HG02981 (cell line): Measurements from ENCODE around the gene GCNT2.
"Not testable (repeated sequence)": the region's sequence is repeated elsewhere in the genome, so short reads cannot be mapped to it uniquely, and the experiment has no call there.

Experiments
- ATAC-seq: cut with Tn5 transposase; IDR thresholded peaks from one replicate; pipeline ENCODE4 v1.9.1; 2021; ENCODE audit warnings: mild to moderate bottlenecking, moderate library complexity; ENCODE audit not compliant: unreplicated experiment

The GCNT2 gene

DNA sequence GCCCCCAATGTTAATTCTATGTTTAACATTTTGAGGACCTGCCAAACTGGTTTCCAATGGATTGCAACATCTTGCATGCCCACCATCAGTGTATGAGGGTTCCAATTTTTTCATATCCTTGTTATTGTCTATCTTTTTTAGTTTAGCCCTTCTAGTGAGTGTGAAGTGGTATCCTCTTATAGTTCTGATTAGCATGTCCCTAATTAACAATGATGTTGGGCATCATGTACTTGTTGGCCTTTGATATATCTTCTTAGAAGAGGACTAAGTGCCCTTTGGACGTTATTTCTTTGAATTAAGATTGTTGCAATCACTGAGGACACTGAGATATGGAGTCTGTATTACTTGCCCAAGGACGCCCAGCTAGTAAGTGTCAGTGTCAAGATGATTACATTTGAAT, 22.3 kb downstream of the GCNT2 start:
- no peak for ATAC-seq

GRCh38 chr6:10545482-10545881, 24.3 kb downstream of the GCNT2 start:
- ATAC-seq = no peak

GRCh38 chr6:10547809-10548208, 26.7 kb downstream of the GCNT2 start:
- ATAC-seq = no peak

GRCh38 chr6:10550764-10551163, 29.6 kb downstream of the GCNT2 start:
- no peak for ATAC-seq

- no peak for ATAC-seq
Observed at GRCh38 chr6:10552270-10552810, 31.2 kb downstream of the GCNT2 start.

GRCh38 chr6:10553871-10554270, 32.7 kb downstream of the GCNT2 start:
- no peak for ATAC-seq

DNA sequence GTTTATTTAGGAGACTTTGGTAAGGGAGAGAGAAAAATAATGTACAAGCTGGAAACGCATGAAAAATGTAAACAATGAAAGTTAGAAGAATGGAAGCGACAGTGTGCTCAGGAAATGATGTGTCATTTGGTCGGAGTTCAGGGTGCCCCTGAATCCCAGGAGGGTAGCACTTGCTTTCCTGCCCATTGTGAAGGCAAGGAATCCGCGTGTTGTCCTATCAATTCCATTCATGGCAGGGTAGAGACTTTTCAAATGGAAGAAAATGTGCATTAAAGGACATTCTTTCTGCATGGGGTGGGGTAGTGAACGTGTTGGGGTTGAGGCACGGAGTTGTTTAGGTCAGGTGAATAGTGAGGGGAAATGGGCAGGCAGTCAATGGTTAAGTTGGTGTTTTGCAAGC, 33.7 kb downstream of the GCNT2 start:
- ATAC-seq = no peak

DNA sequence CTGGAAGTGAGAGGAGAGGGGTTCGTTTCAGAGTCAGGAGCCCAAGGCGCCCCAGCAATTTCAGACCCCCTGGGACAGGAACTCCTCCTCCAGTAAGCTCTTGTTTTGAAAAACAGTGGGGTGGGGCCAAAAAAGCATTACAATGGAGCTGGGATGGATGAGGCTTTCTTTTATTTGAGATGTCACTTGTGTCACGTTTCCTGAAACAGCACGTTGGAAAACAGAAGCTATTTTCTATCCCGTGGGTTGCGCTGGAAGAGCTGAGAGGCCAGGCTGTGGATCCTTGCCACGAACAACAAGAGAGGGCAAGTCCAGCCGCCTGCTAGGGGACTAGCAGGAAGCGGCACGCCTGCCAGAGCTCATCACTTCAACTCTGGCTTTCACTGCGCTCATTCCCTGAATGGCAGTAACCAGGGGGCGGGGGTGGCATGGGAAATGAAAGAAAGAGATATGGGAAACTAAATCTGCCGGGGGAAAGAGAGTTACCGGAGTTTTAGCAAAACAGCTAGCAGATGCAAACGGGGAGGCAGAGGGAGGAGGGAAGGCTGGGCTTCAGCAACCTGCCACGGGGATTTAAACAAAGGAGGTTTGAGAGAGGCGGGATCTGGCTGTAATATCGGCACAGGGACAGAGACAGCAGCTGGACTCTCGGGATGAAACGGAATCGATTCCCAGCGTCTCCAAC, 34.6 kb downstream of the GCNT2 start:
- ATAC-seq = no peak

- ATAC-seq = no peak
Observed at GRCh38 chr6:10556589-10556988, 35.4 kb downstream of the GCNT2 start.

DNA sequence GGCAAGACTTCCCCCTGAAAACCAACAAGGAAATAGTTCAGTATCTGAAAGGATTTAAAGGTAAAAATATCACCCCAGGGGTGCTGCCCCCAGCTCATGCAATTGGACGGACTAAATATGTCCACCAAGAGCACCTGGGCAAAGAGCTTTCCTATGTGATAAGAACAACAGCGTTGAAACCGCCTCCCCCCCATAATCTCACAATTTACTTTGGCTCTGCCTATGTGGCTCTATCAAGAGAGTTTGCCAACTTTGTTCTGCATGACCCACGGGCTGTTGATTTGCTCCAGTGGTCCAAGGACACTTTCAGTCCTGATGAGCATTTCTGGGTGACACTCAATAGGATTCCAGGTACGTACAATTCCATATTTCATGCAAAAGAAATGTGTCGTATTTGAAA, 35.8 kb downstream of the GCNT2 start:
- no peak for ATAC-seq

GRCh38 chr6:10557913-10558312, 36.8 kb downstream of the GCNT2 start:
- ATAC-seq = no peak

- ATAC-seq = no peak
Observed at GRCh38 chr6:10558565-10558964, 37.4 kb downstream of the GCNT2 start.

- no peak for ATAC-seq
Observed at GRCh38 chr6:10559522-10560152, 38.5 kb downstream of the GCNT2 start.

GRCh38 chr6:10561611-10562199, 40.6 kb downstream of the GCNT2 start:
- no peak for ATAC-seq

DNA sequence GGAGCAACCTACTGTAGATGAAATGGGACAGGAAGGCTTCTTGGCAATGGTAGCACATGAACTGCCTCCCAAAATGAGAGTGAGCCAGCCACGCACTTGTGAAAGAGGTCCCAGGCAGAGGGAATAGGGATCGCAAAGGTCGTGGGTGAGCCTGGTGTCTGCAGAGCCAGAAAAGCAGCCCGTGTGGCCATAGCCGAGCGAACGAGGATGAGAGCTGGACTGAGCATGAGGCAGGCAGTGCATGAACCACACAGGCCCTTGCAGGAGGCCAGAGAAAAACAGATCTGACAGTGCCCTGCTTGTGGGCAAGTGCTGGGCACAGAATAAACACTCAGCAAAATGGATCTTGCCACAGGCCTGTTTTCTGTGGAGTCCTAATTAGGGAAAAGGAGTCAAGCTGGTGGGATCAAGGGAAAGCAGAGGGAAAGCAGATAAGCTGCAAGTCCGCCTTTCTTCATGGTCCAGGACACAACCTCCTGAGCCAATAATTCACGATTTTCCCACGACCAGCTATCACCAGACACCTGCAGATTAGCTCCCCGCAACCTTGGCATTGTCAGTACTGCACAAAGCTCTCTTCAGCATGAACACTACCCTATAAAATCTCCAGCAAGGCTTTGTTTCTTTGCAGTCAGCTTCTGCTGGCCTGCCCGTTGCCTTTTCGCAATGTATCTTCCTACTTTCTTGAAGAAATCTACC, 44.0 kb downstream of the GCNT2 start:
- no peak for ATAC-seq

DNA sequence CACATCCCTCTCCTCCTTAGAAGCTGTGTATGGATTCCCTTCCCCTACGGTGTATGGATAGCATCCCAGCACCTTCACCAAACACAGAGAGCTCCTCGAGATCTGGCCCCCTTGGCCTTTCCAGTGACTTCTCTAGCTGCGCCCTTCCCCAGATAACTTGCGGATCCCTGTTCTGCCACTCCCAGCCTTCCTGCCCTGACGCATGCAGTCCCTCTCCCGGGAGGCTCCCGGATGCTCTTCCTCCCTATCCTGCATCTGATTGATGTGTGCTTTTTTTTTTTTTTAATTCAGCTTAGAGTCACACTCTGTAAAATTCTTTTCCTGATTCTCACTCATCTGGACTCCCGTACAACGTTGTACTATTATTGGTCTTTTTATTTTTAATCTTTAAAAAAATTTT, 44.8 kb downstream of the GCNT2 start:
- no peak for ATAC-seq

DNA sequence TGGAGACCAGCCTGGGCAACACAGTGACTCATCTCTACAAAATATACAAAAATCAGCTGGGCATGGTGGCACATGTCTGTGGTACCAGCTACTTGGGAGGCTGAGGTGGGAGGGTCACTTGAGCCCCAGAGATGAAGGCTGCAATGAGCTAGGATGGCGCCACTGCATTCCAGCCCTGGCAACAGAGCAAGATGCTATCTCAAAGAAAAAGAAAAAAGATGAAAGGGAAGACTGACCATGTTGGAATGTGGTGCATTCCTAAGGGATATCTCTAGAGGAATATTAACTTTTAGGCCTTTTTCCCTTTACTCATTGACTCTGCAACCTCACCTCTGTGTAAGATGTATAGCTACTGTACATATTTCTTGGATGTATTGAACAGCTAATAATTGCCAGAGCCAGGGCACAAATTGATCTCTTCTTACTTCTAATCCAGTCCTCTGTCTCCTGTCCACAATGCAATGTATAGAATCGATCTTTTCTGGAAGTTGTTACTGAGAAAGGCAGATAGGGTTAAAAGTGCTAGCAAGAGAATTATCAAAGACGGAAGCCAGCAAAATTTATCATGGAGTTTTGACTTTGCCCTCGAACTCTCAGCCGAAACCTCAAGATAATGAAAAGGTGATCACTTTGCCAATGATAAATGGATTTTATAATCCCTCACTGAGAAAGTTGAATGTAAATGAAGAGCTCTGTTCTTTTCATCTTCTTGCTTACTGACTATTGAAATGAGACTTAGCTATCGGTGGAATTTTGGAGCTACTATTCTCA, 46.3 kb downstream of the GCNT2 start:
- ATAC-seq = no peak

- ATAC-seq = no peak
Observed at GRCh38 chr6:10569392-10570127, 48.4 kb downstream of the GCNT2 start.

DNA sequence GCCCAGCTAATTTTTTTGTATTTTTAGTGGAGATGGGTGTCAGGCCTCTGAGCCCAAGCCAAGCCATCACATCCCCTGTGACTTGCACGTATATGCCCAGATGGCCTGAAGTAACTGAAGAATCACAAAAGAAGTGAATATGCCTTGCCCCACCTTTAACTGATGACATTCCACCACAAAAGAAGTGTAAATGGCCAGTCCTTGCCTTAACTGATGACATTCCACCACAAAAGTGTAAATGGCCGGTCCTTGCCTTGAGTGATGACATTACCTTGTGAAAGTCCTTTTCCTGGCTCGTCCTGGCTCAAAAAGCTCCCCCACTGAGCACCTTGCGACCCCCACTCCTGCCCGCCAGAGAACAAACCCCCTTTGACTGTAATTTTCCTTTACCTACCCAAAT, 54.4 kb downstream of the GCNT2 start:
- not testable (repeated sequence) for ATAC-seq

DNA sequence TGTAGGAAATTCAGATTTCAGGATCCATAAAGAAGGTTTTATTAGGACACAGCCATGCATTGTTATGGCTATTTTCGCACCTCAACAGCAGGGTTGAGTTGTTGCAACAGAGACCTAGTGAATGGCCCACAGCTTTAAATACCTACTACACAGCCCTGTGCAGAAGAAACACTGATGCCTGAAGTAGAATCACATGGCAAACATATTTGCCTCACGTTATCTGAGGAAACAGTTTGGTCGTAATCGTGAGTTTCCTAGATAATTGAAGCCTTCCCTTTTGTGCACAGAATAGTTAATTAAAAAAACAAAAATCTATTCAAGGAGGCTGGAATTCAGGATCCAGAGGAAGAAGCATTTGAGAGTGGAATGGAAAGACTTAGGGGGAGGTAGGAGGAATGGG, 55.1 kb downstream of the GCNT2 start:
- ATAC-seq = no peak
